K562 (cell line): ENCODE data around the gene MICU1. TPM values are rescaled to one million over a fixed set of nuclear protein-coding genes. Genes with fewer than 3 reads are reported as not detected.

Experiments used
- ARID3B ChIP-seq: fragments of 250-450 bp; sonication (Bioruptor Pico); IDR thresholded peaks from 2 replicates; pipeline ENCODE4 v1.4.0; 2020; ENCODE audit warnings: borderline replicate concordance
- ARNT ChIP-seq, 2 experiments: fragments of 450-650 bp; IDR thresholded peaks; 2 replicates each; pipeline ENCODE4 v1.6.1; 2016; ENCODE audit warnings: mild to moderate bottlenecking in 1 of 2
- CEBPZ ChIP-seq: fragments of 150-350 bp; IDR thresholded peaks from 2 replicates; pipeline ENCODE4 v1.6.1; 2014; ENCODE audit warnings: low read depth, mild to moderate bottlenecking, low read length, borderline replicate concordance
- COPS2 ChIP-seq: fragments of 450-650 bp; conservative IDR thresholded peaks from 2 replicates; pipeline ENCODE4 v1.6.1; 2016; ENCODE audit warnings: mild to moderate bottlenecking, moderate library complexity
- ELF1 ChIP-seq: fragments of 200-800 bp; sonication (Bioruptor generic); IDR thresholded peaks from 2 replicates; pipeline ENCODE4 v1.6.1; 2016; ENCODE audit warnings: missing genetic modification characterization, missing compliant biosample characterization
- HEY1 ChIP-seq: fragments of 250-450 bp; sonication (Bioruptor Pico); IDR thresholded peaks from 2 replicates; pipeline ENCODE4 v1.5.0; 2020; ENCODE audit warnings: mild to moderate bottlenecking, moderate library complexity, borderline replicate concordance
- HINFP ChIP-seq: fragments of 450-650 bp; conservative IDR thresholded peaks from 2 replicates; pipeline ENCODE4 v1.6.1; 2016; ENCODE audit warnings: missing genetic modification characterization, low read depth, mild to moderate bottlenecking, control low read depth, missing compliant biosample characterization
- L3MBTL2 ChIP-seq: fragments of 450-650 bp; IDR thresholded peaks from 2 replicates; pipeline ENCODE4 v1.6.1; 2016; ENCODE audit warnings: mild to moderate bottlenecking, moderate library complexity
- NCOA1 ChIP-seq: fragments of 450-650 bp; IDR thresholded peaks from 2 replicates; pipeline ENCODE4 v1.6.1; 2016; ENCODE audit warnings: low read depth
- NR2F6 ChIP-seq: fragments of 450-650 bp; formaldehyde crosslinking; IDR thresholded peaks from 2 replicates; pipeline ENCODE4 v1.4.0; 2020; ENCODE audit warnings: mild to moderate bottlenecking
- NR3C1 ChIP-seq: sonication (generic); formaldehyde crosslinking; IDR thresholded peaks from 2 replicates; pipeline ENCODE4 v1.8.1; 2022; ENCODE audit warnings: missing genetic modification reagents
- NRF1 ChIP-seq, 2 experiments: fragments of 450-650 bp; IDR thresholded peaks in 1 of 2; conservative IDR thresholded peaks in 1 of 2; 2 replicates each; pipeline ENCODE4 v1.6.1; 2014; ENCODE audit warnings: mild to moderate bottlenecking in 2 of 2
- PHB ChIP-seq: fragments of 250-450 bp; sonication (Bioruptor Pico); IDR thresholded peaks from 2 replicates; pipeline ENCODE4 v1.5.0; 2021
- SIX5 ChIP-seq, 2 experiments: IDR thresholded peaks; 2 replicates each; pipeline ENCODE4 v1.6.1; 2011; ENCODE audit warnings: low read length in 2 of 2, borderline replicate concordance in 1 of 2, low read depth in 1 of 2, mild to moderate bottlenecking in 1 of 2, moderate library complexity in 1 of 2; ENCODE audit not compliant: insufficient read depth in 1 of 2
- SMARCA4 ChIP-seq: fragments of 450-650 bp; IDR thresholded peaks from 2 replicates; pipeline ENCODE4 v1.6.1; 2016
- SUPT5H ChIP-seq: fragments of 450-650 bp; IDR thresholded peaks from 2 replicates; pipeline ENCODE4 v1.6.1; 2016
- THAP7 ChIP-seq: fragments of 250-450 bp; sonication (Bioruptor Pico); IDR thresholded peaks from 2 replicates; pipeline ENCODE4 v1.5.0; 2021
- ZNF282 ChIP-seq: sonication (generic); formaldehyde crosslinking; IDR thresholded peaks from 2 replicates; pipeline ENCODE4 v1.8.1; 2023; ENCODE audit warnings: missing genetic modification reagents
- ZNF785 ChIP-seq: fragments of 250-450 bp; sonication (Bioruptor Pico); IDR thresholded peaks from 2 replicates; pipeline ENCODE4 v1.4.0; 2020; ENCODE audit warnings: mild to moderate bottlenecking
- polyA plus RNA-seq, 8 experiments: library from polyadenylated mRNA; depleted of rRNA in 4 of 8; stranded (reverse) in 5 of 8; unstranded in 3 of 8; fragments of >200 nt; fragmentation: Nextera tagmentation in 2 of 8; fragmentation: Illumina TruSeq in 1 of 8; extraction: Ambion mirVana in 2 of 8; extraction: Trizol in 1 of 8; gene quantifications; 2 replicates each; pipeline versions ENCODE4 v1.2.1 to v1.2.3, GENCODE V29; 2011 to 2014; ENCODE audit warnings: inconsistent platforms in 1 of 8, missing spikeins in 1 of 8
- total RNA-seq, 7 experiments: library from RNA; depleted of rRNA in 6 of 7; stranded (reverse); fragments of >200 nt in 6 of 7; fragmentation: Illumina TruSeq in 2 of 7; extraction: Trizol in 2 of 7; gene quantifications; 2 replicates each; pipeline versions ENCODE4 v1.2.1 to v1.2.3, GENCODE V29; 2011 to 2021; ENCODE audit warnings: low replicate concordance in 1 of 7
- TF ChIP-seq, protein P1 (sequence below): fragments of 450-650 bp; formaldehyde crosslinking; conservative IDR thresholded peaks from 2 replicates; pipeline ENCODE4 v1.4.0; 2022; ENCODE audit warnings: mild to moderate bottlenecking, missing genetic modification characterization

MICU1 gene
- total and polyA plus RNA-seq, 9 of the 15 experiments (the other 6 are each of a cell fraction or from before 2014, with no cell fraction given) = 29.3 to 76.8 (median 48.4) TPM

DNA sequence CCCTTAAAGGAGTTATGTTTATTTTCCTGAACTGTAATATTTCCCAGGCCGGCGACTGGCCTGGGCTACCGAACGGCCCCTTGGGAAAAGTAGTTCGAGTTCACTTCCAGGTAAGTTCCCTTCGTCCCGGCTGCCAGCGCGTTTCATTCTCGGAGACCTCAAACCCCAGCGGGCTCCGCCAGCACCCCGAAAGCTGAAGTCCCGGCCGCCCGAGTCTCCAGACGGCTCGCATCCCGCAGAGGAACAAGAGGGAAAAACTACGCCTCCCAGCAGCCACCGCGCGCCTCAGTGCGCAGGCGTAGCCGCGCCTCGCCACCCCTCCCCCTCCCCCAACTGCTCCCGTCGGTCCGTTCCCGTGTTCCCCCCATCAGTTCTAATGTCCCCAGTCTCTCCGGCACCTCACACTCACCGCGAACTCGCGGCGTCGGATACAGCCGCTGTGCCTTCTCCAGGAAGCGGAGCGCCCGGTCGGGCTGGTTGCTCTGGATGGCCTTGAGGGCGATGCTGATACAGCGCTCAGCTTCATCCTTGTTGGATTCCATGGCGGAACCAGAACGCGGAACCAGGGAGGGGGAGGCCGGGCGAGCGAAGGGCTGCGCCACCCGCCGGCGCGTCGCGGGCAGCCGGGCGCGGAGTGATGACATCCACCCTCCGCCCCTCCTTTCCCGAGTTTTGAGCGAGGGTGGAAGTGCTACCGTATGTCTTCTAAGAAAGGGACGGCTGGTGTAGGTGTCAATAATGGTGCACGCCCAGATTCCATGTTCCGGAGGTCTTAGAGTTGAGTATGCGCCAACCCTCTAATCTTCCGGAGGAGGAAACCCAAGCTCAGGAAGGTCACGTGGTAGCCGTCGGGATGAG, 271.3 kb downstream of the MICU1 start, which contains the start of gene DNAJB12 (continued):
- no peak for TF ChIP-seq CEBPZ
- TF ChIP-seq NR2F6 (CRISPR knock-in tag) = no peak
- no peak for TF ChIP-seq ARID3B (CRISPR knock-in tag)
- peak; percentile 92 for TF ChIP-seq THAP7 (CRISPR knock-in tag)
- TF ChIP-seq ARNT (IDR thresholded peaks at IDR 0.05) = peak; percentile 85 to 87; a peak in 3 of 4 replicates
- no peak for TF ChIP-seq NR3C1
- TF ChIP-seq, protein P1, sequence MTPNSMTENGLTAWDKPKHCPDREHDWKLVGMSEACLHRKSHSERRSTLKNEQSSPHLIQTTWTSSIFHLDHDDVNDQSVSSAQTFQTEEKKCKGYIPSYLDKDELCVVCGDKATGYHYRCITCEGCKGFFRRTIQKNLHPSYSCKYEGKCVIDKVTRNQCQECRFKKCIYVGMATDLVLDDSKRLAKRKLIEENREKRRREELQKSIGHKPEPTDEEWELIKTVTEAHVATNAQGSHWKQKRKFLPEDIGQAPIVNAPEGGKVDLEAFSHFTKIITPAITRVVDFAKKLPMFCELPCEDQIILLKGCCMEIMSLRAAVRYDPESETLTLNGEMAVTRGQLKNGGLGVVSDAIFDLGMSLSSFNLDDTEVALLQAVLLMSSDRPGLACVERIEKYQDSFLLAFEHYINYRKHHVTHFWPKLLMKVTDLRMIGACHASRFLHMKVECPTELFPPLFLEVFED (CRISPR knock-in tag) = 0 out of 2 replicates have a peak, but pooled peaks have one; percentile 35
- TF ChIP-seq NRF1 (conservative IDR thresholded peaks at IDR 0.05 in 1 of 2, IDR thresholded peaks at IDR 0.05 in 1 of 2) = peak; percentile 98
- TF ChIP-seq NCOA1 = peak; percentile 97
- peak; percentile 64 for TF ChIP-seq HINFP (tag)
- TF ChIP-seq L3MBTL2 = peak; percentile 85; the same call in 1 of the 2 replicates
- no peak for TF ChIP-seq ZNF785 (CRISPR knock-in tag)
- TF ChIP-seq ZNF282 = no peak; the same call in 1 of the 2 replicates
- no peak for TF ChIP-seq SMARCA4
- TF ChIP-seq PHB (CRISPR knock-in tag) = no peak
- peak; percentile 97 for TF ChIP-seq ELF1
- no peak for TF ChIP-seq COPS2
- peak; percentile 75 to 80 for TF ChIP-seq SIX5 (IDR thresholded peaks at IDR 0.05; ENCODE audit: borderline replicate concordance in 1 of 2, insufficient read depth in 1 of 2, low read depth in 1 of 2, low read length in 2 of 2)
- peak; percentile 99 for TF ChIP-seq SUPT5H
- TF ChIP-seq HEY1 (CRISPR knock-in tag) = no peak
